ENCODE data around the gene SUPT7L. TPM values are rescaled to one million over a fixed set of nuclear protein-coding genes. Genes with fewer than 3 reads are reported as not detected.

SUPT7L gene
- total RNA-seq, 1 experiment from 2014 or later = 42.4 TPM

DNA sequence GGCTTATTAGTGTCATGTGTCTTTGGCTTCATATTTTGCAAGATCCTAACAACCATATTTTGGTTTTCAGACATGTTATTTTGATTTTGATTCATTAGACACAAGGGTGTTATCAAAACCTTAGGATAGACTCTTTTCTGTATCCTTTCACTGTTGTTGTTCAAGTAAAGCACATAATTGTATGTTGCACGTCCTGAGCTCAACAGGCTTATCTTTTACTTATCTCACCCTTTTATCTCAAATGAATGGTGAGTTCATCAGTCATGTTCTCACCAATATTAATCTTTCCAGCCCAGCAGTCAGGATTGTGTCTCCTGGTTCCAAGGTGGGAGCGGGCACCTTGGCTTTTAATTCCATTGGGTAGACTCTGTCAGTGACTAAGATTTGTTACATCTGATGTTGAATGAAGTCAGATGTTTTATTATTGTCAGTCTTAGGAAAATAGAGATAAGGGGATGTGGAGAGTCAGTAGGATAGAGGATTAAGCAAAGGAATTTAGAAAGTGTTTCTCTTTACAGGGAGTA lies 22.6 kb downstream of the SUPT7L start:
- Mint-ChIP-seq H3K9me3 (ENCODE audit: unreplicated experiment) (no peaks in the 10 kb centered on the region), H3K4me3 (ENCODE audit: unreplicated experiment) (no peak overlapping the region), H3K27me3 (ENCODE audit: insufficient read depth, unreplicated experiment) (no peaks in the 10 kb centered on the region), H3K27ac (ENCODE audit: unreplicated experiment) (no peak overlapping the region), H3K36me3 (ENCODE audit: insufficient read depth, unreplicated experiment) (peaks cover 60% of the 10 kb centered on the region), H3K4me1 (ENCODE audit: low read depth, unreplicated experiment) (peaks cover 8% of the 10 kb centered on the region)
- intact Hi-C loops (cut with micrococcal nuclease; ENCODE audit: unreplicated experiment) = no loop called here
- no peak for DNase-seq
- ChIA-PET POLR2A (no interaction called here), CTCF (interaction anchor here (0.7 to 1.4 kb wide), 2 partner anchors 12 to 23 kb away, joined by 4 to 5 read pairs; partner anchors contain the start of genes CCDC121, GPN1 and SLC4A1AP)
- no peaks in the 10 kb centered on the region for H3K27me3 ChIP-seq (replicated peaks; ENCODE audit: control insufficient read depth, insufficient read depth, low read length)
- H3K4me3 ChIP-seq (ENCODE audit: low read depth, low read length) = no peak overlapping the region
- TF ChIP-seq, protein P1, sequence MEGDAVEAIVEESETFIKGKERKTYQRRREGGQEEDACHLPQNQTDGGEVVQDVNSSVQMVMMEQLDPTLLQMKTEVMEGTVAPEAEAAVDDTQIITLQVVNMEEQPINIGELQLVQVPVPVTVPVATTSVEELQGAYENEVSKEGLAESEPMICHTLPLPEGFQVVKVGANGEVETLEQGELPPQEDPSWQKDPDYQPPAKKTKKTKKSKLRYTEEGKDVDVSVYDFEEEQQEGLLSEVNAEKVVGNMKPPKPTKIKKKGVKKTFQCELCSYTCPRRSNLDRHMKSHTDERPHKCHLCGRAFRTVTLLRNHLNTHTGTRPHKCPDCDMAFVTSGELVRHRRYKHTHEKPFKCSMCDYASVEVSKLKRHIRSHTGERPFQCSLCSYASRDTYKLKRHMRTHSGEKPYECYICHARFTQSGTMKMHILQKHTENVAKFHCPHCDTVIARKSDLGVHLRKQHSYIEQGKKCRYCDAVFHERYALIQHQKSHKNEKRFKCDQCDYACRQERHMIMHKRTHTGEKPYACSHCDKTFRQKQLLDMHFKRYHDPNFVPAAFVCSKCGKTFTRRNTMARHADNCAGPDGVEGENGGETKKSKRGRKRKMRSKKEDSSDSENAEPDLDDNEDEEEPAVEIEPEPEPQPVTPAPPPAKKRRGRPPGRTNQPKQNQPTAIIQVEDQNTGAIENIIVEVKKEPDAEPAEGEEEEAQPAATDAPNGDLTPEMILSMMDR (IDR thresholded peaks at IDR 0.05; ENCODE audit: insufficient read depth in 1 of 2, low read depth in 1 of 2, low read length in 1 of 2, severe bottlenecking in 1 of 2, unreplicated experiment in 1 of 2) = no peak
- no TSS peak for BruUV-seq (replicated peaks)
- H3K36me3 ChIP-seq (ENCODE audit: control insufficient read depth, insufficient read depth, low read length) = peaks cover 4% of the 10 kb centered on the region; the same call in 1 of the 2 replicates
- peaks cover 12% of the 10 kb centered on the region for H3K4me1 ChIP-seq
- no peaks in the 10 kb centered on the region for H3K9me3 ChIP-seq

DNA sequence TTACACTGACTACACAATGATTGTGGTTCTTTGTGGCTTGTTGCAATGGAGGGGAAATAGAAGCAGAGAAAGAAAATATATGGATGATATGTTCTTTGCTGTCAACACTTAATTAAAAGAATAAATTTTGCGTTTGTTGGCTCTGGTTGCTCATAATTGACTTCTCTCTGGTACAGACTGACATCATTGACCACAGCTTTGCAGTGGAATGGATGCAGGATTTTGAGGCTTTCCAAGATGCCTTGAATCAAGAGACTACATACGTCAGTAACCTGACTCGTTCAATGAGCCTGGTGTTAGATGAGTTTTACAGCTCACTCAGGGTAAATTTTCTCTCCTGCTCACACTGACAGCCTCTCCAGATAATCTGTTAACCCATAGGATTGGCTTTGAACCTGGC lies 24.7 kb downstream of the SUPT7L start:
- TF ChIP-seq, protein P1 (IDR thresholded peaks at IDR 0.05; ENCODE audit: insufficient read depth in 1 of 2, low read depth in 1 of 2, low read length in 1 of 2, severe bottlenecking in 1 of 2, unreplicated experiment in 1 of 2) = no peak
- Mint-ChIP-seq H3K27me3 (ENCODE audit: insufficient read depth, unreplicated experiment) (no peaks in the 10 kb centered on the region), H3K27ac (ENCODE audit: unreplicated experiment) (no peak overlapping the region), H3K9me3 (ENCODE audit: unreplicated experiment) (no peaks in the 10 kb centered on the region), H3K4me1 (ENCODE audit: low read depth, unreplicated experiment) (peaks cover 8% of the 10 kb centered on the region), H3K4me3 (ENCODE audit: unreplicated experiment) (no peak overlapping the region), H3K36me3 (ENCODE audit: insufficient read depth, unreplicated experiment) (peaks cover 64% of the 10 kb centered on the region)
- peaks cover 4% of the 10 kb centered on the region; the same call in 1 of the 2 replicates for H3K36me3 ChIP-seq (ENCODE audit: control insufficient read depth, insufficient read depth, low read length)
- DNase-seq = no peak
- intact Hi-C loops (cut with micrococcal nuclease; ENCODE audit: unreplicated experiment) = no loop called here
- no TSS peak for BruUV-seq (replicated peaks)
- H3K27me3 ChIP-seq (replicated peaks; ENCODE audit: control insufficient read depth, insufficient read depth, low read length) = no peaks in the 10 kb centered on the region
- peaks cover 12% of the 10 kb centered on the region for H3K4me1 ChIP-seq
- no peaks in the 10 kb centered on the region for H3K9me3 ChIP-seq
- ChIA-PET POLR2A (interaction anchor here (0.6 kb wide), 1 partner anchor 208 kb away, joined by 3 read pairs; no protein-coding TSS in a partner anchor), CTCF (interaction anchor here (0.6 kb wide), 1 partner anchor 549 kb away, joined by 6 read pairs; no protein-coding TSS in a partner anchor)
- no peak overlapping the region for H3K4me3 ChIP-seq (ENCODE audit: low read depth, low read length)

DNA sequence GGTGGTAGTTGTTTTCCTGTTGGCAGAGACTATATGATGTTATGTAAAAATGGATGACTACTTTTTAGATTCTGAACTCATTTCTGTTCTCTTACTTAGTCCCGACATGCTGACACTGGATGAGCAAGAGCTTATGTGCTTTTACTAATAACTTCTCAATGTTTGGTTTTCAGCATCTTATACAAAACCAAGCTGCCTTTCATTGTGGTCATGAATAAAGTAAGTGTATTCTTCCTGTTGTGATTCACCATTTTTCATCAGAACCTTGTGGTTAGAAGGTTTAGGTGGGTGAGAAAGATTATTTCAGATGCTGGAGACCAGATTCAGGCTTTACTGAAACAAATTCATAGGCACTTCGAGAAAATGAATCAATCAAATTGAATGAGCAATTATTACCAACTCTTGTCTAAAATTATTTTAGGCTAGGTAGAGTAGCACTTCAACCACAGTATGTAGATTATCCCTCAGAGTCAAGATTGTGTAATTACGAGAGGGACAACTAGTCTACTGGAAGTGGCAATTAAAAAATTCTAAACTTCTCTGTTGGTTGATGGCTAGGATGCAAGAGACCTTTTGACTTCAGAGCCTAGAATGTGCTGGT lies 25.3 kb downstream of the SUPT7L start:
- ChIA-PET POLR2A (no interaction called here), CTCF (no interaction called here)
- Histone ChIP-seq H3K4me3 (ENCODE audit: low read depth, low read length) (no peak overlapping the region), H3K4me1 (peaks cover 12% of the 10 kb centered on the region), H3K27me3 (replicated peaks; ENCODE audit: control insufficient read depth, insufficient read depth, low read length) (no peaks in the 10 kb centered on the region), H3K9me3 (no peaks in the 10 kb centered on the region), H3K36me3 (ENCODE audit: control insufficient read depth, insufficient read depth, low read length) (peaks cover 4% of the 10 kb centered on the region; the same call in 1 of the 2 replicates)
- TF ChIP-seq, protein P1 (IDR thresholded peaks at IDR 0.05; ENCODE audit: insufficient read depth in 1 of 2, low read depth in 1 of 2, low read length in 1 of 2, severe bottlenecking in 1 of 2, unreplicated experiment in 1 of 2) = no peak
- H3K9me3 Mint-ChIP-seq (ENCODE audit: unreplicated experiment) = no peaks in the 10 kb centered on the region
- DNase-seq = no peak
- no TSS peak for BruUV-seq (replicated peaks)
- intact Hi-C loops (cut with micrococcal nuclease; ENCODE audit: unreplicated experiment) = no loop called here
- no peak overlapping the region for H3K4me3 Mint-ChIP-seq (ENCODE audit: unreplicated experiment)
- H3K36me3 Mint-ChIP-seq (ENCODE audit: insufficient read depth, unreplicated experiment) = peaks cover 61% of the 10 kb centered on the region
- no peaks in the 10 kb centered on the region for H3K27me3 Mint-ChIP-seq (ENCODE audit: insufficient read depth, unreplicated experiment)
- H3K27ac Mint-ChIP-seq (ENCODE audit: unreplicated experiment) = no peak overlapping the region
- peaks cover 8% of the 10 kb centered on the region for H3K4me1 Mint-ChIP-seq (ENCODE audit: low read depth, unreplicated experiment)

Data from Caco-2 (cell line).